Skeletal muscle satellite cell (primary cell): ENCODE data around the gene DIAPH2.
"Not testable (repeated sequence)": the region's sequence is repeated elsewhere in the genome, so short reads cannot be mapped to it uniquely, and the experiment has no call there.

Experiments
- H3K27me3 ChIP-seq: 2 replicates; pipeline ENCODE4 v1.7.0; 2013; ENCODE audit warnings: low read length; ENCODE audit not compliant: control insufficient read depth, insufficient read depth
- H3K36me3 ChIP-seq: 2 replicates; pipeline ENCODE4 v1.7.0; 2013; ENCODE audit warnings: mild to moderate bottlenecking, control low read depth, low read length; ENCODE audit not compliant: insufficient read depth
- H3K4me1 ChIP-seq: 2 replicates; pipeline ENCODE4 v1.7.0; 2013; ENCODE audit warnings: low read length; ENCODE audit not compliant: control insufficient read depth, insufficient read depth
- H3K4me2 ChIP-seq: 2 replicates; pipeline ENCODE4 v1.7.0; 2013; ENCODE audit warnings: mild to moderate bottlenecking, low read length
- H3K4me3 ChIP-seq: 2 replicates; pipeline ENCODE4 v1.7.0; 2013; ENCODE audit warnings: low read length
- H3K9ac ChIP-seq: 2 replicates; pipeline ENCODE4 v1.7.0; 2013; ENCODE audit warnings: mild to moderate bottlenecking, low read depth, low read length, moderate library complexity
- H3K9me3 ChIP-seq: replicated peaks from 2 replicates; pipeline ENCODE4 v1.7.0; 2013; ENCODE audit warnings: mild to moderate bottlenecking, control low read depth, low read length

DIAPH2 gene

DNA sequence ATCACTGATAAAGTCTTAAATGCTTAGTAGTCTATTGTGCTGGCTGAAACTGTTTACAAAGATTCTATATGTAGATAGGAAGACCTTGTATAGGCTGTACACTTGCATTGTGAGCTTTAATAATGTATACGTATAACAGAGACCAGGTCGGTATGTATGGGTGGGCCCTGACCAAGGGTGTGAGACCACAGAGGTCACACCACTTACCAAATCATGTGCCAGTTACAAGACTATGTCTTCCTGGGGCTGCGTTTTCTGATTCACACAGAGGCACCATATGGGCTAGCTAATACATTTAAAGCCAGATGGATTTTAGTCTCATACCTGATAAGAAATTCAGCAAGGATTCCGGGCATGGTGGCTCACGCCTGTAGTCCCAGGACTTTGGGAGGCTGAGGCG, 8.8 kb downstream of the DIAPH2 start:
- Histone ChIP-seq H3K4me2 (no peak overlapping the region), H3K4me1 (no peaks in the 10 kb centered on the region), H3K27me3 (no peaks in the 10 kb centered on the region), H3K36me3 (no peaks in the 10 kb centered on the region), H3K9ac (no peak overlapping the region), H3K9me3 (no peaks in the 10 kb centered on the region), H3K4me3 (no peak overlapping the region)

DNA sequence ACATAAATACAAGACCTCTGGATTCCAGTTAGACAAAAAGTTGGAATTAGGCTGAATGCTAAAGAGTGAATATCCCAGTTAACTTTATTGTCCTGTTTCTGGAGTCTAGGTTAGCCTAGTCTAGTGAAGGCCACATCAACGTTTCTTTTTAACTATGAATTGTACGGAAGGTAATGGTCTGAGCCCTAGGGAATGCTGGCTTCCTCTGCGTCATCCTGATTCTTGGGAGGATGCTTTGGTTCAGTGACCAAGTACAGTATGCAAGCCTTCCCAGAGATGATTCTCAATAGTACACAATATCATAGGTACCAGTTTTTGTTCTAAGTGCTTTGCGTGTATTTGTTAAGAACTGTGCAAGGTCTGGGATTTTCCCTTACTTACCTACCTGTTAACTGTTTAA, 11.8 kb downstream of the DIAPH2 start:
- no peaks in the 10 kb centered on the region for H3K4me1 ChIP-seq

DNA sequence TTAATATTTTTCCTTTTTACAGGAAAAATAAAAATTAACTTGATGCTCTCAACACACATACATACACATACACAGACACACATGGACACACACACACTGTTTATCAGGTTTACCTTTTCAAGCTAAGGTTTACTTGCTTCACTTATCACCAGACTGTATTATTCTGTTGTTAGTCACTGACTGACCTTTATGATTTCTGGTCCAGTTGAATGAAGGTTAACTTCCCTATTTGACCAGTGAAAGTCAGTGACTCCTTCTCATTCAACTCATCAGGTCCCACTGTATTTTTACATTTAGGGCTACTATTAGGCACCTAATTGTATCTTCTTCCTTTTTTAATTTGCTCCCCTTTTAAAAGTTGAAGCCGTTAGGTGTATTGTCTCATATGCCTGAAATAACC, 16.0 kb downstream of the DIAPH2 start:
- H3K9me3 ChIP-seq: no peaks in the 10 kb centered on the region
- no peak overlapping the region for H3K4me3 ChIP-seq
- H3K4me2 ChIP-seq: no peak overlapping the region
- no peaks in the 10 kb centered on the region for H3K4me1 ChIP-seq
- no peaks in the 10 kb centered on the region for H3K27me3 ChIP-seq
- no peaks in the 10 kb centered on the region for H3K36me3 ChIP-seq
- no peak overlapping the region for H3K9ac ChIP-seq

More for the DNA sequence above, 11.8 kb downstream of the DIAPH2 start:
- Histone ChIP-seq H3K27me3 (no peaks in the 10 kb centered on the region), H3K4me2 (no peak overlapping the region), H3K9me3 (no peaks in the 10 kb centered on the region), H3K9ac (no peak overlapping the region), H3K4me3 (no peak overlapping the region), H3K36me3 (no peaks in the 10 kb centered on the region)

DNA sequence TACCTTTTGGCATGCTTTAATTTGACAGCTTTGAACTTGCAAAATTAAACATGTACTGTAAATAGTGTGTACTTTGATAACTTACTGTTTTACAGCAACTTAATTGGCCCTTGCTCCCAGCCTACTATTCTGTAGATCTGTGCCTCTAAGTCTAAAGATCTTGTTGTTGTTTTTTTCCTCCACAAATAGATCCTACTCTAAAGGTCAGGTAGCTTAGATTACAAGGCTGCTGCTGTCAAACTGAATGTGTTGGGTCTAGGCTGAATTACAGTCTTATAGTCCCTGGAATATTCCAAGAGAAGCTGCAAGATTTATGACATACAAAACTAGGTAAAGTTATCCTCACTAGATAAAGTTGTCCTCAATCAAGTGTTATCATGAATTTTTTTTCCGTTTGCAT, 18.7 kb downstream of the DIAPH2 start:
- no peaks in the 10 kb centered on the region for H3K4me1 ChIP-seq
- no peaks in the 10 kb centered on the region for H3K27me3 ChIP-seq
- H3K9me3 ChIP-seq: no peaks in the 10 kb centered on the region
- H3K9ac ChIP-seq: no peak overlapping the region
- no peaks in the 10 kb centered on the region for H3K36me3 ChIP-seq
- no peak overlapping the region for H3K4me2 ChIP-seq
- H3K4me3 ChIP-seq: no peak overlapping the region

DNA sequence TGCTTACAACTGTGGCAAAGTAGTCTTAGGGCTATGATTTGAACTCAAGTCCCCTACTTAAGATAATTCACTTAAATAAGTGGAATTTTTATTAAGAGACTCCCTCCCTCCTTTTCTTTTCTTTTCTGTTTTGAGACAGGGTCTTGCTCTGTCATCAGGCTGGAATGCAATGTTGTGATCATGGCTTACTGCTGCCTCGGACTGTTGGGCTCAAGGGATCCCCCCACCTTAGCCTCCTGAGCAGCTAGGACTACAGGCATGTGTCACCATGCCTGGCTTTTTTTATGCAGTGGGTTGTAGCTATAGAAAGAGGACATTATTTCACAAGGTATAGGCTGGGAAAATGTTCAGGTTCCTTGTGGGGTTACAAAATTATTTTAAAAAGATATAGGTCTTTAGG, 19.2 kb downstream of the DIAPH2 start:
- Histone ChIP-seq H3K4me1 (no peaks in the 10 kb centered on the region), H3K4me2 (no peak overlapping the region), H3K9ac (no peak overlapping the region), H3K9me3 (no peaks in the 10 kb centered on the region), H3K4me3 (no peak overlapping the region), H3K36me3 (no peaks in the 10 kb centered on the region), H3K27me3 (no peaks in the 10 kb centered on the region)

DNA sequence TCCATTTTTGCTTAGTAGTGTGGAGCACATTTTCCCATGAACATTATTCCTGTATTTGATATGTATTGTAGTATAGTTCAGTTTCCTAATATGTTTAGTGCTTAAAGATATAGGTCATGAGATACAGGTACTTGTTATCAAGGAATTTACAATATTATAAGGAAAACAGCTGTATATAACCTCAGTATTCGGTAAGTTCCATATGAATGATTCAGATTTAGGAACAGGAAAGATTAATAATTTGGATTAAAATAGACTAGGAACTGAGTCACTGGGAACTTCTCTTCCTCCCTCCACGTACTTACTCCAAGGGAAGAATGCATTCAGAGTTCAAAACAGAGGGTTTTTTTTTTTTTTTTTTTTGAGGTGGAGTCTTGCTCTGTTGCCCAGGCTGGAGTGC, 20.0 kb downstream of the DIAPH2 start:
- no peak overlapping the region for H3K9ac ChIP-seq
- H3K4me3 ChIP-seq: no peak overlapping the region
- H3K27me3 ChIP-seq: no peaks in the 10 kb centered on the region
- H3K9me3 ChIP-seq: no peaks in the 10 kb centered on the region
- no peaks in the 10 kb centered on the region for H3K4me1 ChIP-seq
- H3K36me3 ChIP-seq: no peaks in the 10 kb centered on the region
- H3K4me2 ChIP-seq: no peak overlapping the region

DNA sequence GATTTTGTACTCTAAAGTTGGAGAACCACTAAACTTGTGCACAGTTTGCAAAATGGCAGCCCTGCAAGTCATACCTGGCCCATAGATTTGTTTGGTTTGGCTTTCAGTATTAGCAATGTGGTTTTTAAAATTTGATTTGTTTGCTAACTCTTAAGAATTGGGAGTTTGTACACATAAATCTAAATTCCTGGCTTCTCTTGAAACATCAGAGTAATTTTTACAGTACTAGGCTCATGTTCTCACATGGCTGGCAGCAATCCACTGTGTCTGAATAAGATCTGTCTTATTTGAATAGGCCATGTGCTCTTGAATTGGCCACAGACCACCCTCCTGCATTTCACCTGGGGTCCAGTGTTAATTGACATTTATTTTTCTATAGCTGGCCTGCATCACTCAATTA, 21.3 kb downstream of the DIAPH2 start:
- H3K9me3 ChIP-seq: no peaks in the 10 kb centered on the region
- no peak overlapping the region for H3K9ac ChIP-seq
- H3K4me2 ChIP-seq: no peak overlapping the region
- H3K27me3 ChIP-seq: no peaks in the 10 kb centered on the region
- H3K4me1 ChIP-seq: no peaks in the 10 kb centered on the region
- no peaks in the 10 kb centered on the region for H3K36me3 ChIP-seq
- H3K4me3 ChIP-seq: no peak overlapping the region

DNA sequence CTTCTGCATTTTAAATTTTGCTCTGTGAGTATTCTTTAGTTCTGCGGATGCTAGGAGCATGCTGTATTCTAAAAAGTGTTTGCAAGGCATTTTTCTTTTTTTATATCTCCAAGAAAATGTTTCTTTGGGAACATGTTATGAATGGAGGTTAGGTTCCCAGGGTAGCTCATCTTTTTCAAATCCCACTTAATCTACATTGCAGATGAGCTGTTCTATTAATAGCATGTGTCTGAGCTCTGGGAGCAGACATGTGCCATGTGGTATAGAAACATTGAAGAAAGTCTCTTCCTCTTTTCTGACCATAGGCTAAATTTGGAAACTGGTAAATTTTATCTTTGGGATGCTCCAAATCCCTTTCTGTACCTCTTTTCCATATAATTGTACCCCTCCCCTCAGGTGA, 23.2 kb downstream of the DIAPH2 start:
- H3K4me1 ChIP-seq: no peaks in the 10 kb centered on the region
- H3K9ac ChIP-seq: no peak overlapping the region
- no peaks in the 10 kb centered on the region for H3K36me3 ChIP-seq
- H3K4me3 ChIP-seq: no peak overlapping the region
- no peak overlapping the region for H3K4me2 ChIP-seq
- H3K9me3 ChIP-seq: no peaks in the 10 kb centered on the region
- no peaks in the 10 kb centered on the region for H3K27me3 ChIP-seq

DNA sequence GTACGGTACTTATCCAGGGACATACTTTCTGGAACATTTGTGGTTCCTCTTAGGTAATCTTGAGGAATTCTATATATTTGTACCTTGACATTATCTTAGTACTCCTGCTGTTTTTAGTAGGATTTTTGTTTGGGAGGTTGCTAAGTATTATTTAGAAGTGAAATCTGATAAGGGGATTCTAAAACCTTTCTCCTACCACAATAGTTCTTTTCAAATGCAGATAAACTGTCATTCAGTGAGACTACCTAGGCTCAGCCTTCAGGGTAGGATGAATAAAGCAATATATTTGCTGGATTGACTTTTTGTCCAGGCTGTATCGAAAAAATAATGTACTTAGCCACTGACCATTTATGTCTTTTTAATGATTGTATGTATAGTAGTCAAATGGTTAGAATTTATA, 25.4 kb downstream of the DIAPH2 start:
- Histone ChIP-seq H3K4me2 (no peak overlapping the region), H3K36me3 (no peaks in the 10 kb centered on the region), H3K4me3 (no peak overlapping the region), H3K4me1 (peaks cover 2% of the 10 kb centered on the region), H3K9ac (no peak overlapping the region), H3K9me3 (no peaks in the 10 kb centered on the region), H3K27me3 (no peaks in the 10 kb centered on the region)

DNA sequence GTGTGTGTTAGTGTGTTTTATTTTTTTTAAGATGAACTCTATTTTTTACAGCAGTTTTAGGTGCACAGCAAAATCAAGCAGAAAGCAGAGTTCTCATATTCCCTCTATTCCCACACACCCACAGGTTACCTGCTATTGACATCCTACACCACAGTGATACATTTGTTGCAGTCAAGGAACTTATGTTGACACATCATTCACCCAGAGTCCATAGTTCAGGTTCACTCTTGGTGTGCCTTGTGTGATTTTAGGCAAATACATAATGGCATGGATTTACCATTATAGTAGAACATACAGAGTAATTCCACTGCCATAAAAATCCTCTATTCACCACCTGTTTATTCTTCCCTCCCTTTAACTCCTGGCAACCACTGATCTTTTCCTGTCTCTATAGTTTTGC, 28.7 kb downstream of the DIAPH2 start:
- Histone ChIP-seq H3K9ac (no peak overlapping the region), H3K27me3 (no peaks in the 10 kb centered on the region), H3K4me3 (no peak overlapping the region), H3K4me1 (peaks cover 11% of the 10 kb centered on the region), H3K4me2 (no peak overlapping the region), H3K36me3 (no peaks in the 10 kb centered on the region), H3K9me3 (no peaks in the 10 kb centered on the region)

DNA sequence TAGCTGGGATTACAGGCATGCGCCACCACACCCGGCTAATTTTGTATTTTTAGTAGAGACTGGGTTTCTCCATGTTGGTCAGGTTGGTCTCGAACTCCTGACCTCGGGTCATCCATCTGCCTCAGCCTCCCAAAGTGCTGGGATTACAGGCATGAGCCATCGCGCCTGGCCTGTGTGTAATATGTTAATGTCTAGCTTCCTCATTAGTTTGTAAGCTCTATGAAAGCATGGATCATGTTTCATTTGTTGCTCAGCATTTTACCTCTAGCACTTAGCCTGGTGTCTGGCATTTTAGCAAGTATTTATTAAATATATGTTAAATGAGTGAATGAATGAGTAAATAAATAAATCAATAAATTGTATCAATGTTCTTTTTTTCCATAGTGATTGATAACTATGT, 29.8 kb downstream of the DIAPH2 start:
- H3K4me1 ChIP-seq: peaks cover 11% of the 10 kb centered on the region
- not testable (repeated sequence) for H3K4me2 ChIP-seq, H3K4me3 ChIP-seq, H3K9me3 ChIP-seq, H3K36me3 ChIP-seq, H3K9ac ChIP-seq, H3K27me3 ChIP-seq

DNA sequence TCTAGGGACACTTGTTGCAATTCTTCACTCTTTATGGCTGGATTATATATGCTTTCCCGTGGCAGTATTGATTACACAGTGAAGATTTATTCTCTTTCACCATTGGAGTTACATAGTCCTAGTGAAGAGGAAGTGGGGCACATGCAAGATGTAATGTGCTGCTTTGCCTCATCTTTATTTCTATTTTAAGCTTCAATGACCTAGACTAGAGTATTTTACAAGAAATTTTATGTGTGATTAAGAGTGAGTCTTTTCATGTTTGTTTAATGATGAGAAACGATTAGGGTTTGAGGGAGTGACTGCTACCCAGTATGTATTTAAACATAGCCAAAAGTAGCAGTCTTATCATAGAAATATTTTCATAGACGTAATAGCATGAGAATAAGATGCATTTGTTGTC, 30.8 kb downstream of the DIAPH2 start:
- Histone ChIP-seq H3K9ac (no peak overlapping the region), H3K4me3 (no peak overlapping the region), H3K4me2 (no peak overlapping the region), H3K4me1 (peaks cover 11% of the 10 kb centered on the region), H3K9me3 (no peaks in the 10 kb centered on the region), H3K36me3 (no peaks in the 10 kb centered on the region), H3K27me3 (no peaks in the 10 kb centered on the region)
